Progenitor cell of endocrine pancreas (in vitro differentiated cells): ENCODE results near the gene ABCF2. TPM values are rescaled to one million over a fixed set of nuclear protein-coding genes. Genes with fewer than 3 reads are reported as not detected.

Source experiments
- DNase-seq: peaks from one replicate; pipeline ENCODE4 v3.0.0; 2021; ENCODE audit warnings: low spot score; ENCODE audit not compliant: unreplicated experiment
- H3K27ac Mint-ChIP-seq: 2 replicates; pipeline ENCODE4 v1.8.0; 2021; ENCODE audit warnings: mild to moderate bottlenecking, moderate library complexity, mixed read lengths
- H3K27me3 Mint-ChIP-seq: 2 replicates; pipeline ENCODE4 v1.8.0; 2021; ENCODE audit warnings: mixed read lengths
- H3K36me3 Mint-ChIP-seq: 2 replicates; pipeline ENCODE4 v1.8.0; 2022; ENCODE audit warnings: mixed read lengths; ENCODE audit not compliant: insufficient read depth
- H3K4me1 Mint-ChIP-seq: 2 replicates; pipeline ENCODE4 v1.8.0; 2021; ENCODE audit warnings: low read depth, mixed read lengths
- H3K4me3 Mint-ChIP-seq: 2 replicates; pipeline ENCODE4 v1.8.0; 2021; ENCODE audit warnings: low read depth, mild to moderate bottlenecking, moderate library complexity, mixed read lengths
- H3K9me3 Mint-ChIP-seq: 2 replicates; pipeline ENCODE4 v1.8.0; 2021; ENCODE audit warnings: low read depth, mixed read lengths
- CTCF ChIP-seq: fragments of 200-600 bp; sonication (generic); IDR thresholded peaks from one replicate; pipeline ENCODE4 v1.5.0; 2021; ENCODE audit warnings: antibody characterized with exemption, mild to moderate bottlenecking; ENCODE audit not compliant: unreplicated experiment
- total RNA-seq: library from RNA; stranded (reverse); gene quantifications from 2 replicates; pipeline ENCODE4 v1.2.1, GENCODE V29; 2021

Gene ABCF2
- total RNA-seq, 1 donor from 2014 or later: 55.1 TPM

DNA sequence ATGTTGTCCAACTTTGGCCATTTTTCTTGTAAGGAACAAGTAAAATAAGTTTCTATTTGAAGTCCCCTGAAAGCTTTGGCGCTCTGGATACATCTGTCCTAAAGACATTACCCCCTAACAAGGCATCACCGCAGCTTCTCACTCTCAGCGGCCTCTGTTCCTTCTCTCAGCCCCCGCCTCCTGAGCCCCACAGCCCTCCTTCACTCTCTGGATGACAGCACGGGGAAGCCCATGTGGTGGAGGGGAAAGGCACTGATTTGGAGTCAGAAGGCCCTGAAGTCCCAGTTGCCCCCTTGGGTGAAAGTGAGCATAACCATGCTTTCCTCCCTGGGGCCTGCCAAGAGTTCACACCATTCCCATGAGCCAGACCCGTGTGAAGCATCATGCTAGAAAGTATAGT is 21.3 kb downstream of the ABCF2 start:
- no peaks in the 10 kb centered on the region for H3K9me3 Mint-ChIP-seq
- no peak overlapping the region for H3K4me3 Mint-ChIP-seq
- no peaks in the 10 kb centered on the region for H3K36me3 Mint-ChIP-seq
- DNase-seq: no peak
- TF ChIP-seq CTCF: no peak
- H3K4me1 Mint-ChIP-seq: peaks cover 2% of the 10 kb centered on the region
- no peak overlapping the region for H3K27ac Mint-ChIP-seq
- H3K27me3 Mint-ChIP-seq: peaks cover 67% of the 10 kb centered on the region

DNA sequence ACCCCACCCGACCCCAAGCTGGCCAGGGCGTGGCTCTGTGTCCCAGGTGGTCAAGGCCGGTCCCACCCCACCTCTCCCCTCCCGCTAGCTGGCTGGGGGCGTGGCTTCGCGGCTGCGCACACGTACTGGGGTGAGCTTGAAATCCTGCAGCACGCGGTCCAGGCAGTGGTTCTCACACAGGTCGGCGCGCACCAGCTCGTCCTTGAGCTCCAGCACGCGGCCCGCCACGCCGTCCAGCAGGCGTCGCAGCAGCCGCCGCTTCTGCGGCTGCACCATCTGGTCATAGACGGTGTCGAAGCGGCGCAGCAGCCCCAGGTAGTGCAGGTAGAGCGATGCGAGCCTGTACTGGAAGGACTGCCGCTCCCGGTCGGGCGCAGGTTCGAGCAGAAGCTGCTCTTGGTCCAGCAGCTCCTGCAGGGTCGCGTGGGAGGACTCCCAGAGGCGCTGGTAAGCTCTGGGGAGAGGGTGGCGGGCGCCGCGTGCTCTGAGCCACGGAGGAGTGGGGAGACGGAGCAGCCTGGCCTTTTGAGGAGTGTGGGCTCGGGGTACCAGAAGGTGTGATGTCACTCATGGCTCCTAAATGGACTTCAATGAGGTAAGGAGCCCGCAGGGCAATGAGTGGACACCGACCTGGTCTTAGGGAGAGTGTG is 22.5 kb downstream of the ABCF2 start:
- no peaks in the 10 kb centered on the region for H3K36me3 Mint-ChIP-seq
- H3K4me1 Mint-ChIP-seq: no peaks in the 10 kb centered on the region
- no peaks in the 10 kb centered on the region for H3K9me3 Mint-ChIP-seq
- peaks cover 64% of the 10 kb centered on the region for H3K27me3 Mint-ChIP-seq
- no peak overlapping the region for H3K4me3 Mint-ChIP-seq
- TF ChIP-seq CTCF: no peak
- DNase-seq: no peak
- no peak overlapping the region for H3K27ac Mint-ChIP-seq

DNA sequence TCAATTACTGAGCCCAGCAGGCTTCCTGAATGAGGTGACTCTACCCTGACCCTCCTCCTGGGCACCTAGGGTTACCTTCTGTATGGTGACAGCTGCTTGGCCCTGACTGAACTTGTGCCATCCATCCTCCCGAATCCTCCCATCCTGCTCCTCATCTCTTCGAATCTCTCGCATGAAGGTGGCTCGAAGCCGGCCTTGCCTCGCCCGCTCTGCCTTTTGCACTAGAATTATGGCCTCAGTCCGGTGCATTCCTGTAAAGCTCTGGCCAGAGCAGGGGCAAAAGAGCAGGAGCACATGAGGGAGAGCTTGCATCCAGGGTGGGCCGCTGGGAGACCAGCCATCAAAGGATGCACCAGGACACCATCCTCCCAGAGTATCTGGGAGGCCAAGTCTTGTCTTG is 24.2 kb downstream of the ABCF2 start:
- Mint-ChIP-seq H3K36me3 (no peaks in the 10 kb centered on the region), H3K27ac (no peak overlapping the region), H3K4me1 (no peaks in the 10 kb centered on the region), H3K27me3 (peaks cover 57% of the 10 kb centered on the region), H3K9me3 (no peaks in the 10 kb centered on the region), H3K4me3 (no peak overlapping the region)
- no peak for TF ChIP-seq CTCF
- no peak for DNase-seq

DNA sequence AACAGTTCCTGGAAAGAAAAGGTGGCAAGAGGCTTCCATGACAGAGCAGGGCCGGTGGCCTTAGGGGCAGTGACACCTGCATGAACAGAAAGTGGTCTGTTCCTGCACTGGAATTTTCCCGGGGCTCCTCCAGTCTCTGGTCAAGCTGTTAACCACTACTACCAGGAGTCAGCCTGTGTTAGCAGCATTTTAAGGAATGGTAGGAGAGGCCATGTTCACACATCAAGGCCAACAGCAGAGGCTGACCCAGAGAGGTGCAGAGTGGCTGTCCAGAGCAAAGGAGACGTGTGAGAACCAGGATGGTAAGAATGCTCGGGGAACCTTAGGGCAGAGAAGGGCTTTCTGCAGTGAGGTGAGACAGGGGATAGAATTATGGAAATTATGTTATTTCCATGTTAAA is 25.3 kb downstream of the ABCF2 start:
- no peak for TF ChIP-seq CTCF
- H3K27me3 Mint-ChIP-seq: peaks cover 47% of the 10 kb centered on the region
- no peaks in the 10 kb centered on the region for H3K9me3 Mint-ChIP-seq

DNA sequence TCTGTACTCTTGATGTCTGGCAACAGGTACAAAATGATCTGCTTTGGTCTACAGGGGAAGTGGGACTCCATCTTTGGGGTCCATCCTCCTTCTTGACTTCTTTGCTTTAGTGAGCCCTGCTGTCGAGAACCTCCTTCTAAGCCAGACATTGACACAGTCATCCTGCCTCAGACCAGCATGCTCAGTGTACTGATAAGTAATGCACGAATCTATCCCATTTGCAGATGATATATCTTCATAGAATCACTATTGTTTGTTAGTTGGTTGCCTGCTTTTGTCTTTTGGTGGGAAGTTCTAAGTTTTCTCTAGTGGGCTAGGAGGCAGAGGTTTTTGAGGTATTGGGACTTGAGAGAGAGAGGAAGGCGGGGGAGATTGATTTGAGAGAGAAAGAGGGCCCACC is 25.7 kb downstream of the ABCF2 start:
- Mint-ChIP-seq H3K27ac (no peak overlapping the region), H3K4me3 (no peak overlapping the region), H3K4me1 (no peaks in the 10 kb centered on the region), H3K9me3 (no peaks in the 10 kb centered on the region), H3K36me3 (no peaks in the 10 kb centered on the region), H3K27me3 (peaks cover 44% of the 10 kb centered on the region)
- TF ChIP-seq CTCF: no peak
- no peak for DNase-seq

More for the DNA sequence above, 25.3 kb downstream of the ABCF2 start:
- Mint-ChIP-seq H3K4me1 (no peaks in the 10 kb centered on the region), H3K36me3 (no peaks in the 10 kb centered on the region), H3K27ac (no peak overlapping the region), H3K4me3 (no peak overlapping the region)
- no peak for DNase-seq
